K562 (cell line): ENCODE measurements around the gene FN3KRP. TPM values are rescaled to one million over a fixed set of nuclear protein-coding genes. Genes with fewer than 3 reads are reported as not detected.
A peak's percentile ranks its signal among the peaks of the same experiment; 100 is the strongest.

Source experiments
- ATF1 ChIP-seq, 2 experiments: fragments of 450-650 bp in 1 of 2; IDR thresholded peaks; 2 replicates each; pipeline ENCODE4 v1.6.1; 2016; ENCODE audit warnings: missing compliant biosample characterization in 1 of 2, missing genetic modification characterization in 1 of 2
- CBFA2T2 ChIP-seq: fragments of 450-650 bp; conservative IDR thresholded peaks from 2 replicates; pipeline ENCODE4 v1.6.1; 2017; ENCODE audit warnings: mild to moderate bottlenecking
- CBFB ChIP-seq: sonication (generic); formaldehyde crosslinking; IDR thresholded peaks from 2 replicates; pipeline ENCODE4 v1.4.0; 2020; ENCODE audit warnings: mild to moderate bottlenecking, missing genetic modification reagents
- FIP1L1 ChIP-seq: fragments of 200-400 bp; formaldehyde crosslinking; IDR thresholded peaks from 2 replicates; pipeline ENCODE4 v1.6.1; 2018; ENCODE audit warnings: mild to moderate bottlenecking, low read depth, low read length; ENCODE audit not compliant: poor library complexity, severe bottlenecking
- FOXK1 ChIP-seq: sonication (generic); formaldehyde crosslinking; IDR thresholded peaks from 2 replicates; pipeline ENCODE4 v1.8.0; 2022; ENCODE audit warnings: missing genetic modification reagents, mild to moderate bottlenecking, borderline replicate concordance
- HMG20A ChIP-seq: fragments of 450-650 bp; formaldehyde crosslinking; conservative IDR thresholded peaks from 2 replicates; pipeline ENCODE4 v1.4.0; 2020; ENCODE audit warnings: mild to moderate bottlenecking, mixed read lengths
- NFE2 ChIP-seq: IDR thresholded peaks from 2 replicates; pipeline ENCODE4 v1.6.1; 2014; ENCODE audit warnings: antibody characterized with exemption, low read depth
- PHB ChIP-seq: fragments of 250-450 bp; sonication (Bioruptor Pico); IDR thresholded peaks from 2 replicates; pipeline ENCODE4 v1.5.0; 2021
- RBM17 ChIP-seq: fragments of 200-400 bp; formaldehyde crosslinking; IDR thresholded peaks from 2 replicates; pipeline ENCODE4 v1.6.1; 2017; ENCODE audit warnings: low read depth, mild to moderate bottlenecking, low read length, borderline replicate concordance
- RNF2 ChIP-seq: sonication (generic); IDR thresholded peaks from 2 replicates; pipeline ENCODE4 v1.6.1; 2016
- TCF7 ChIP-seq: sonication (generic); IDR thresholded peaks from 2 replicates; pipeline ENCODE4 v1.6.1; 2016; ENCODE audit warnings: antibody characterized with exemption, borderline replicate concordance
- ZNF253 ChIP-seq: fragments of 250-450 bp; sonication (Bioruptor Pico); conservative IDR thresholded peaks from 2 replicates; pipeline ENCODE4 v1.6.1; 2021; ENCODE audit warnings: mild to moderate bottlenecking
- ZNF778 ChIP-seq: fragments of 450-650 bp; formaldehyde crosslinking; IDR thresholded peaks from 2 replicates; pipeline ENCODE4 v1.4.0; 2020; ENCODE audit warnings: mild to moderate bottlenecking, moderate library complexity
- polyA plus RNA-seq, 8 experiments: library from polyadenylated mRNA; depleted of rRNA in 4 of 8; stranded (reverse) in 5 of 8; unstranded in 3 of 8; fragments of >200 nt; fragmentation: Nextera tagmentation in 2 of 8; fragmentation: Illumina TruSeq in 1 of 8; extraction: Ambion mirVana in 2 of 8; extraction: Trizol in 1 of 8; gene quantifications; 2 replicates each; pipeline versions ENCODE4 v1.2.1 to v1.2.3, GENCODE V29; 2011 to 2014; ENCODE audit warnings: inconsistent platforms in 1 of 8, missing spikeins in 1 of 8
- total RNA-seq, 7 experiments: library from RNA; depleted of rRNA in 6 of 7; stranded (reverse); fragments of >200 nt in 6 of 7; fragmentation: Illumina TruSeq in 2 of 7; extraction: Trizol in 2 of 7; gene quantifications; 2 replicates each; pipeline versions ENCODE4 v1.2.1 to v1.2.3, GENCODE V29; 2011 to 2021; ENCODE audit warnings: low replicate concordance in 1 of 7
- TF ChIP-seq, protein P1 (sequence below), 2 experiments: IDR thresholded peaks; 2 replicates each; pipeline ENCODE4 v1.6.1; 2012; ENCODE audit warnings: improper control_type of control experiment in 2 of 2, low read depth in 2 of 2, low read length in 2 of 2, borderline replicate concordance in 1 of 2
- TF ChIP-seq, protein P2 (sequence below): IDR thresholded peaks from 2 replicates; pipeline ENCODE4 v1.6.1; 2011; ENCODE audit warnings: borderline replicate concordance, low read depth, mild to moderate bottlenecking, moderate library complexity, low read length; ENCODE audit not compliant: insufficient read depth, poor library complexity, severe bottlenecking
- TF ChIP-seq, protein P3 (sequence below): fragments of 250-450 bp; sonication (Bioruptor Pico); IDR thresholded peaks from 2 replicates; pipeline ENCODE4 v1.4.0; 2020; ENCODE audit warnings: mild to moderate bottlenecking
- TF ChIP-seq, protein P4 (sequence below): fragments of 450-650 bp; formaldehyde crosslinking; IDR thresholded peaks from 2 replicates; pipeline ENCODE4 v1.4.0; 2020; ENCODE audit warnings: mild to moderate bottlenecking, mixed read lengths
- TF ChIP-seq, protein P5 (sequence below): sonication (generic); formaldehyde crosslinking; IDR thresholded peaks from 2 replicates; pipeline ENCODE4 v1.8.0; 2022; ENCODE audit warnings: mild to moderate bottlenecking, missing genetic modification reagents, borderline replicate concordance

Gene FN3KRP
- total and polyA plus RNA-seq, 9 of the 15 experiments (the other 6 are each of a cell fraction or from before 2014, with no cell fraction given): 2.0 to 32.1 (median 24.9) TPM

DNA sequence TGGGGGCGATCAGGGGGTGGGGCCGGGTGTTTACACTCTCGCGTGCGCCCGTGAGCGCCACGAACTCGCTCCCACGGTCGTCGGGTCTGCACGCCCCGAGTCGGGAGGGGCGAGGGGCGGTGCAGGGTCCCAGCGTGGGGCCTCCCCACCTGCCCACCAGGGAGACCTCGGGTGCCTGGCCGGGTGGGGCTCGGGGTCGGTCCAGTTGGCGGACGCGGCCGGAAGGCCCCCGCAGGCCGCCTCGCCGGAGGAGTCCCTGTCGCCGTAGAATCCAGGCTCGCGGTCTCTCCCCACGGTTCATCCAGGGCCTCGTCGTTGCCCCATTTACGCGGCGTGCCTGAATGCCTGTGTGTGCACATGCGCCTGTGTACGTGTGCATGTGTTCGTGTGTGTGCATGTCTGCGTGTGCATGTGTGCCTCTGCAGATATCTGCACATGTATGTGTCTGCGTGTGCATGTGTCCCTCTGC is 17.5 kb upstream of the FN3KRP start (continued):
- TF ChIP-seq ZNF253 (CRISPR knock-in tag) (no peak), FIP1L1 (no peak), NFE2 (no peak), RBM17 (no peak), TCF7 (no peak), HMG20A (no peak), PHB (CRISPR knock-in tag) (no peak), RNF2 (no peak), CBFB (CRISPR knock-in tag) (peak; percentile 91), FOXK1 (CRISPR knock-in tag) (no peak), ZNF778 (CRISPR knock-in tag) (no peak), CBFA2T2 (no peak), ATF1 (CRISPR knock-in tag; IDR thresholded peaks at IDR 0.05) (no peak), ATF1 (tag; IDR thresholded peaks at IDR 0.05) (no peak)
- TF ChIP-seq, protein P1, sequence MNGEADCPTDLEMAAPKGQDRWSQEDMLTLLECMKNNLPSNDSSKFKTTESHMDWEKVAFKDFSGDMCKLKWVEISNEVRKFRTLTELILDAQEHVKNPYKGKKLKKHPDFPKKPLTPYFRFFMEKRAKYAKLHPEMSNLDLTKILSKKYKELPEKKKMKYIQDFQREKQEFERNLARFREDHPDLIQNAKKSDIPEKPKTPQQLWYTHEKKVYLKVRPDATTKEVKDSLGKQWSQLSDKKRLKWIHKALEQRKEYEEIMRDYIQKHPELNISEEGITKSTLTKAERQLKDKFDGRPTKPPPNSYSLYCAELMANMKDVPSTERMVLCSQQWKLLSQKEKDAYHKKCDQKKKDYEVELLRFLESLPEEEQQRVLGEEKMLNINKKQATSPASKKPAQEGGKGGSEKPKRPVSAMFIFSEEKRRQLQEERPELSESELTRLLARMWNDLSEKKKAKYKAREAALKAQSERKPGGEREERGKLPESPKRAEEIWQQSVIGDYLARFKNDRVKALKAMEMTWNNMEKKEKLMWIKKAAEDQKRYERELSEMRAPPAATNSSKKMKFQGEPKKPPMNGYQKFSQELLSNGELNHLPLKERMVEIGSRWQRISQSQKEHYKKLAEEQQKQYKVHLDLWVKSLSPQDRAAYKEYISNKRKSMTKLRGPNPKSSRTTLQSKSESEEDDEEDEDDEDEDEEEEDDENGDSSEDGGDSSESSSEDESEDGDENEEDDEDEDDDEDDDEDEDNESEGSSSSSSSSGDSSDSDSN (IDR thresholded peaks at IDR 0.05; ENCODE audit: borderline replicate concordance in 1 of 2, low read depth in 2 of 2, low read length in 2 of 2): no peak
- TF ChIP-seq, protein P2, sequence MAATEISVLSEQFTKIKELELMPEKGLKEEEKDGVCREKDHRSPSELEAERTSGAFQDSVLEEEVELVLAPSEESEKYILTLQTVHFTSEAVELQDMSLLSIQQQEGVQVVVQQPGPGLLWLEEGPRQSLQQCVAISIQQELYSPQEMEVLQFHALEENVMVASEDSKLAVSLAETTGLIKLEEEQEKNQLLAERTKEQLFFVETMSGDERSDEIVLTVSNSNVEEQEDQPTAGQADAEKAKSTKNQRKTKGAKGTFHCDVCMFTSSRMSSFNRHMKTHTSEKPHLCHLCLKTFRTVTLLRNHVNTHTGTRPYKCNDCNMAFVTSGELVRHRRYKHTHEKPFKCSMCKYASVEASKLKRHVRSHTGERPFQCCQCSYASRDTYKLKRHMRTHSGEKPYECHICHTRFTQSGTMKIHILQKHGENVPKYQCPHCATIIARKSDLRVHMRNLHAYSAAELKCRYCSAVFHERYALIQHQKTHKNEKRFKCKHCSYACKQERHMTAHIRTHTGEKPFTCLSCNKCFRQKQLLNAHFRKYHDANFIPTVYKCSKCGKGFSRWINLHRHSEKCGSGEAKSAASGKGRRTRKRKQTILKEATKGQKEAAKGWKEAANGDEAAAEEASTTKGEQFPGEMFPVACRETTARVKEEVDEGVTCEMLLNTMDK: no peak
- TF ChIP-seq, protein P3, sequence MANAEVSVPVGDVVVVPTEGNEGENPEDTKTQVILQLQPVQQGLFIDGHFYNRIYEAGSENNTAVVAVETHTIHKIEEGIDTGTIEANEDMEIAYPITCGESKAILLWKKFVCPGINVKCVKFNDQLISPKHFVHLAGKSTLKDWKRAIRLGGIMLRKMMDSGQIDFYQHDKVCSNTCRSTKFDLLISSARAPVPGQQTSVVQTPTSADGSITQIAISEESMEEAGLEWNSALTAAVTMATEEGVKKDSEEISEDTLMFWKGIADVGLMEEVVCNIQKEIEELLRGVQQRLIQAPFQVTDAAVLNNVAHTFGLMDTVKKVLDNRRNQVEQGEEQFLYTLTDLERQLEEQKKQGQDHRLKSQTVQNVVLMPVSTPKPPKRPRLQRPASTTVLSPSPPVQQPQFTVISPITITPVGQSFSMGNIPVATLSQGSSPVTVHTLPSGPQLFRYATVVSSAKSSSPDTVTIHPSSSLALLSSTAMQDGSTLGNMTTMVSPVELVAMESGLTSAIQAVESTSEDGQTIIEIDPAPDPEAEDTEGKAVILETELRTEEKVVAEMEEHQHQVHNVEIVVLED (CRISPR knock-in tag): no peak
- TF ChIP-seq, protein P4, sequence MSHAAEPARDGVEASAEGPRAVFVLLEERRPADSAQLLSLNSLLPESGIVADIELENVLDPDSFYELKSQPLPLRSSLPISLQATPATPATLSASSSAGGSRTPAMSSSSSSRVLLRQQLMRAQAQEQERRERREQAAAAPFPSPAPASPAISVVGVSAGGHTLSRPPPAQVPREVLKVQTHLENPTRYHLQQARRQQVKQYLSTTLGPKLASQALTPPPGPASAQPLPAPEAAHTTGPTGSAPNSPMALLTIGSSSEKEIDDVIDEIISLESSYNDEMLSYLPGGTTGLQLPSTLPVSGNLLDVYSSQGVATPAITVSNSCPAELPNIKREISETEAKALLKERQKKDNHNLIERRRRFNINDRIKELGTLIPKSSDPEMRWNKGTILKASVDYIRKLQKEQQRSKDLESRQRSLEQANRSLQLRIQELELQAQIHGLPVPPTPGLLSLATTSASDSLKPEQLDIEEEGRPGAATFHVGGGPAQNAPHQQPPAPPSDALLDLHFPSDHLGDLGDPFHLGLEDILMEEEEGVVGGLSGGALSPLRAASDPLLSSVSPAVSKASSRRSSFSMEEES (CRISPR knock-in tag): no peak
- TF ChIP-seq, protein P5, sequence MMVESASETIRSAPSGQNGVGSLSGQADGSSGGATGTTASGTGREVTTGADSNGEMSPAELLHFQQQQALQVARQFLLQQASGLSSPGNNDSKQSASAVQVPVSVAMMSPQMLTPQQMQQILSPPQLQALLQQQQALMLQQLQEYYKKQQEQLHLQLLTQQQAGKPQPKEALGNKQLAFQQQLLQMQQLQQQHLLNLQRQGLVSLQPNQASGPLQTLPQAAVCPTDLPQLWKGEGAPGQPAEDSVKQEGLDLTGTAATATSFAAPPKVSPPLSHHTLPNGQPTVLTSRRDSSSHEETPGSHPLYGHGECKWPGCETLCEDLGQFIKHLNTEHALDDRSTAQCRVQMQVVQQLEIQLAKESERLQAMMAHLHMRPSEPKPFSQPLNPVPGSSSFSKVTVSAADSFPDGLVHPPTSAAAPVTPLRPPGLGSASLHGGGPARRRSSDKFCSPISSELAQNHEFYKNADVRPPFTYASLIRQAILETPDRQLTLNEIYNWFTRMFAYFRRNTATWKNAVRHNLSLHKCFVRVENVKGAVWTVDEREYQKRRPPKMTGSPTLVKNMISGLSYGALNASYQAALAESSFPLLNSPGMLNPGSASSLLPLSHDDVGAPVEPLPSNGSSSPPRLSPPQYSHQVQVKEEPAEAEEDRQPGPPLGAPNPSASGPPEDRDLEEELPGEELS (CRISPR knock-in tag): no peak
